GM13977 (cell line): Measurements from ENCODE around the gene ANO3.

Experiments
- DNase-seq: peaks from one replicate; pipeline ENCODE4 v3.0.0; 2012; ENCODE audit warnings: low spot score
- CTCF ChIP-seq: IDR thresholded peaks from 2 replicates; pipeline ENCODE4 v1.5.1; 2012; ENCODE audit warnings: mild to moderate bottlenecking, control low read depth; ENCODE audit not compliant: insufficient read depth; ENCODE audit errors: extremely low read depth, missing control alignments
- in situ Hi-C: fragments of 300-500 bp; cut with MboI; formaldehyde crosslinking; loops from one replicate; pipeline ENCODE4 v1.12.0; 2022; ENCODE audit warnings: low sequenced_read_pairs, low pct_unique_long_range_greater_than_20kb, mixed read lengths, inconsistent platforms; ENCODE audit not compliant: unreplicated experiment

The ANO3 gene

DNA sequence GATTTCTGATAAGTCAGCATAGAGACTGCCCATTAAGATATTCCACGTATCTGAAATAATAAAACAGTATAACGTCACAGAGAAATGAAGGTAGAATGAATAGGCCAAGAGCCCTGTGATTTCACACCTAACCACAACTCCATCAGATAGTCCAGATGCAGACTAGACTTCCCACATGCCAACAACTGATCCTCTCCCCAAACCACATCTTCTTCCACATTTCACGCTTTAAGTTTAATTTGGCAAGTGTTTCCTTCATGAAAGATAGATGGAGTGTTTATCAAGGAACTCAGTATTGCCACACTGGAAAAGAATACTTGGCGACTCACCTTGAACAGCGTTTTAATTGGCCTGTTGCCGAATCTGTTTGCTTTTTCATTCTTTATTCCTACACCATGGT is 158.6 kb downstream of the ANO3 start:
- in situ Hi-C loops = no loop called here
- no peak for DNase-seq
- no peak for TF ChIP-seq CTCF

DNA sequence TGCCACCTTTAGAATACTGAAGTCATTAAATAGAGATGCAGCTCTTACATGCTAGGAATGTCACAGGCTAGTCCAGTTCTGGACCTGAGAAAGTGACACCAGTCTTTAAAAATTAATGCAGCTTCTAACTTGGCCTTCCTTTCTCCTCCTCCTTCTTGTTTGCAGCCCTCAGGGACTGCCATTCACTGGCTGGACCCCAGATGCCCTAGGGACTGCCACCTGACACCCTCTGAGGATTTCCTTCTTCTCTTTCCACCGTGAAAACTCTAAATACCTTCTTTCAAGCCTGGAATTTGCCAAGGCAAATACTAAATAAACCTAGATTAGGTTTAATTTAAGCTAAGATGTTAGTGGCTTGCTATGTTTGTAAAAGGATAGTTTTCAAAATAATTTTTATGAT is 161.7 kb downstream of the ANO3 start:
- DNase-seq = no peak
- TF ChIP-seq CTCF = no peak
- in situ Hi-C loops = no loop called here

DNA sequence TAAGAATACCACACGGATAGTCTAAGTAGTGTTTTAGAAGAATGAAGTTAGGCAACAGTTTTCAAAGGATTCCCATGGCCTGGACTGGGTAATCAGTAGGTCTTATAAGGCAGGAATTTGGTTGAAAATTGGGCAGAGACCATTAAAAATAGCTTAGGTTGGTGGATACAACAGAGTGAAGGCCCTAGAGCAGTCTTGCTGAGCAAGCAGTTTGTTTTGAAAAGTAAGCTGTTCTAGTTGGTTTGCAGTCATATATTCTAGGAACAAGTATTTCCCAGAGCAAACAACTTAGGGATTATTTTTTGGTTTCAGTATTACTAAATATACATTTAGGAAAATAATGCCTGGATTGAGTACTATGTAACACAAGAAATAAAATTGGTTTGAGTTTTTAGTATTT is 175.3 kb downstream of the ANO3 start:
- in situ Hi-C loops = no loop called here
- TF ChIP-seq CTCF = no peak
- DNase-seq = no peak

DNA sequence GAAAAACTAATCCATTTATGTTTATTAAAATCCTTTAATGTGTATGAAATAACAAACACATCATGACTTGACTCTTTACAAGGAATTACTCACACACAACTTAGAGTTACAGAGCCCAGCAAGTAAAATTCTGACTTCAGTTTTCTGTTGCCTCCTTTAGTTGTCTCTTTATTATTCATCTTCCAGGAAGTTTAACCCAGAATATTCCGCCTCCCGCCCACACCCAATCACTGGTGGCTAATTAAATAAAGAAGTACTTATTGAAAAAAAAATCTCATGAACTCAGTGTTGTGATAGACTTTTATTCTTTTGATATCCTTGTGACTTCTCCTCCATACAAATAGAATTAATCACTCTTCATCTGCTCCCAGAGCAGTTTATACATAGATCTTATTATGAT is 178.2 kb downstream of the ANO3 start:
- TF ChIP-seq CTCF = no peak
- in situ Hi-C loops = no loop called here

DNA sequence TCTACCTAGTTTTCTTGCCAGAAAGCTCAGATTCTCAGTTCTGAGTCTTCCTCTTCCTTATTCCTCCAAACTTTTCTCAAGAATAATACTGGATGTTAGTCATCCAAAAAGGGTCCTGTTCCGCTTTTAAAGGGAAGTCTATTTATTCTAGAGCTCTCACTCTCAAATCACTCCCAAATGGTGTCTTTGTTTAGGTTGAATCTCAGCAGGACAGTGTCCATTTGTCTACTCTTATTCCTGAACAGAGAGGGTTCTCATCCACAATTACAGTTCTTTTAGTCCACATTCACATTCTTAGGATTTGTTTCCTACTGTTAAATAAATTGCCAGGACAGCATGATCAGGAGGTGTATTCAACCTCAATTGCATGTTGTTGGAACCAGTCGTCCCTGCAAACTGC is 178.8 kb downstream of the ANO3 start:
- in situ Hi-C loops = no loop called here
- TF ChIP-seq CTCF = no peak
- DNase-seq = no peak

More for the DNA sequence above, 178.2 kb downstream of the ANO3 start:
- no peak for DNase-seq

DNA sequence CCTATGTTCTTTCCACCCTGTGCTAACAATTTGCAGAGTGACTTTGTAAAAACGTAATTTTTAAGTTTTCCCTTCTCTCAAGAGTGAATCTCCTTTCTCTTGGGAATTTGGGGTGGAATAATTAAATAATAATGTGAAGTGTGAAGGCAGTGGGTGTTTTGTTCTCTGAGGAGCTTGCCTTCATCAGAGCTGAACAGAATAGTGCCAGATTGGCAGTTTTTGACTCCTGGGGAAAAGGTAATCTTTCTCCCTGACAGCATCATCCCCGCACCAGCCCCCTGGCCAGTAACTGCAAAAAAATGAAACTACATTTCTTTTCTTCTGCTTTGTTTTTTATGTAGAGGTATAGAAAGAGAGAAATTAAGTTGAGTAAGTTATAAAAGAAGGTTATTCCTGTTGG is 180.3 kb downstream of the ANO3 start:
- no peak for DNase-seq
- no peak for TF ChIP-seq CTCF
- in situ Hi-C loops = no loop called here

DNA sequence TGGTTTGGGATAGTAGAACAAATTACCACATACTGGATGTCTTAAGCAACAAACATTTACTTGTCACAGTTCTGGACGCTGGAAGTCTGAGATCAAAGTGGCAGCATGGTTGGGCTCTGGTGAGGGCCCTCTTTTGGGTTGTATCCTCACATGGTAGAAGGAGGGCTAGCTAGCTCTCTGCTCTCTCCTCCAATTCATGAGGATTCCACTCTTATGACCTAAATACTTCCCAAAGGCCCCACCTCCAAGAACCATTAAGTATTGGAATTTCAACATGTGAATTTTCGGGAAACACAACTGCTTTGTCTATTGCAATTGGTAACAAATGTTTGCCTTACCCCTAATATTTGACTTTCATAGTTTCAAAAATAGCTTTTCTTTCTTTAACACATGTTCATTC is 187.5 kb downstream of the ANO3 start:
- in situ Hi-C loops = no loop called here
- TF ChIP-seq CTCF = no peak
- DNase-seq = no peak
